PFSK-1 (cell line): ENCODE data around the gene TAF15.

Experiments used
- POLR2AphosphoS5 ChIP-seq: IDR thresholded peaks from 2 replicates; pipeline ENCODE4 v1.6.1; 2012; ENCODE audit warnings: low read depth, mild to moderate bottlenecking, control low read depth, low read length, moderate library complexity
- SIN3A ChIP-seq: IDR thresholded peaks from 2 replicates; pipeline ENCODE4 v1.6.1; 2012; ENCODE audit warnings: mild to moderate bottlenecking, low read length, moderate library complexity, borderline replicate concordance; ENCODE audit not compliant: insufficient read depth
- TAF1 ChIP-seq: IDR thresholded peaks from 2 replicates; pipeline ENCODE4 v1.6.1; 2012; ENCODE audit warnings: low read length, control low read depth, borderline replicate concordance; ENCODE audit not compliant: insufficient read depth

DNA sequence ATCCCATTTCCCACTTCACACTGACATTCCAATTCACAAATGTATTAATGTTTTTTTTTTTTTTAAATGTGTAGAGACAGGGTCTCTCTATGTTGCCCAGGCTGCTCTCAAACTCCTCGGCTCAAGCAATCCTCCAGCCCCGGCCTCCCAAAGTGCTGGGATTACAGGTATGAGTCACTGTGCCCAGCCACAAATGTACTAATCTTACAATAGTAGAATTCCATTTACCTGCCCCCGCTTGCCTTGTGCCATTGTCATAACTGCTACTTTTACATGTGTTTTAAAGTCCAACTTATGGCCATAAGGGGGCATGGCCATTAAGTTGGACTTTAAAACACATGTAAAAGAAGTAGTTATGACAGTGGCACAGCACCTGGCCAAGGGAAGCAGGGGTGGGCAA lies 18.4 kb upstream of the TAF15 start:
- no peak for TF ChIP-seq TAF1
- TF ChIP-seq SIN3A: no peak
- no peak for TF ChIP-seq POLR2AphosphoS5
